Measurements from ENCODE around the gene LAMA4.

LAMA4 gene

DNA sequence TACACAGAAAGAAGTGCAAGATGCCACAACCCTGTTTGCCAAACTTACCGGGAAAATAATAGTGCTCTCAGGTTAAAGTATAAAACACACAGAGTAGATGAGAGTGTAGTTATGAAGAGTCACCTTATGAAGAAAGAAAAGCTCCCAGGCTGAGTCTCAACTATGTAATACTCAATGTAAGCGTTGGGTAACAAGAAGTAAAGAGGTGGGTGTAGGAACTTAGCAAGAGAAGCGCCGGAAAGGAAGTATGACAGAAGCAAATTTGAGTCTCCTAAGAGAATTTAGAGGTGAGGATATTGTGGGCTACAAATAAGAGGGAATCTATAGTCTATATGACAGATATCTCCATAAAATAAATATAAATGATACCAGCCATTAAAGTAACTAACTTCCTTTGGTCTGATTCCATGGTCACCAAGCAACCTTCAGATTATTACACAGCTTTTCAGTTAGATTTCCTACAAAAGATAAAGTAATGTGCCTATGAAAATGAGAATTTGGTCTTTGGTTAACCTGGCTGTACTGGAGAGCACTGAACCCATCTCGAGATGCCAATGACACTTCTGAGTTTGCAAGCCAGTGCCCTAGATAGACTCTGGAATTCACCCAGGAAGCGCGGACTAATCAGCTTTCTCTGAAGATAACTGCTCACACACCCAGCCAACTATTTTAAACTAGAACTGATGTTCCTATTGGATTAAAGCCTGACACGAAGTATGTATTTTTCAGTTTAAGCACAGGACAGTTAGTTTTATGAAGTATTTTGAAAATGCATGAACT is 168.9 kb downstream of the LAMA4 start:
- DNase-seq (ENCODE audit: low read depth in 3 of 3), result no peak

- DNase-seq (ENCODE audit: low read depth in 3 of 3), result no peak
Measured at GRCh38 chr6:112081569-112081968, 172.8 kb downstream of the LAMA4 start.

DNA sequence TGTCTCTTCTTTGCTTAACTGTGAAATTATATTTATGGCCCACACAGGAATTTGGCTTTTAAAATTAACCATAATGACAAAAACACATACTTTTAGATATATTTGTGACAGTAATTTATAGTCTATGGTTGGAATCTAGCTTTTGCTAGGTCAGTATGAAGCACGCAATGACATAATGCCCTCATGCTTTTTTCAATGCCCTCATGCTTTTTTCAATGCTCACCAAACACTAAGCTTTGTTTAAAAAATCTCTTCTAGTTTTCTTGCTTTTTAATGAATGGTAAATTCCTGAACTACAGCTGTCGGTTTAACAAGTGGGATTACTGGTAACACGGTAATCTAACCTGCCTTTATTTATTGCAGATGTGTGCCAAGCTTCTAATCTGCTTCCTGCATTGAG is 187.8 kb downstream of the LAMA4 start:
- DNase-seq (ENCODE audit: low read depth in 3 of 3), result no peak

GRCh38 chr6:112065426-112065986 is 188.9 kb downstream of the LAMA4 start:
- no peak for DNase-seq (ENCODE audit: low read depth in 3 of 3)

DNA sequence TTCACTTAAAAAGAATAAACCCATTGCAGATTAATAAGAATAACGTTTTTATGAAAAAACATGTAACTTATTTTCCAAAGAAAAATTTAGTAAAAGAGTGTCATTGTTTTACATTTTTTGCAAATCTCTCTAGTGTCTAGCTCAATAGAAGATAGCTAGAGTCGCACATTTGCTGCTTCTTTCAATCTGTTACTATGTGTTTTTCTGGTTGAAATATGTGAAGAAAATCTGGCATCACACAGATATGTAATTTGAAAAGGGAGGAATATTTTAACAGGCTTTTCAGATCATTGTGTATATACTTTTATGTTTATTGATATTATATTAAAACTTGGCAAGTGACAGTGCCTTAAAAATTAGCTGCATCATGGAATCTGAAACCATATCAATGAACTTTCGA is 191.4 kb downstream of the LAMA4 start:
- DNase-seq (ENCODE audit: low read depth in 3 of 3), result no peak

DNA sequence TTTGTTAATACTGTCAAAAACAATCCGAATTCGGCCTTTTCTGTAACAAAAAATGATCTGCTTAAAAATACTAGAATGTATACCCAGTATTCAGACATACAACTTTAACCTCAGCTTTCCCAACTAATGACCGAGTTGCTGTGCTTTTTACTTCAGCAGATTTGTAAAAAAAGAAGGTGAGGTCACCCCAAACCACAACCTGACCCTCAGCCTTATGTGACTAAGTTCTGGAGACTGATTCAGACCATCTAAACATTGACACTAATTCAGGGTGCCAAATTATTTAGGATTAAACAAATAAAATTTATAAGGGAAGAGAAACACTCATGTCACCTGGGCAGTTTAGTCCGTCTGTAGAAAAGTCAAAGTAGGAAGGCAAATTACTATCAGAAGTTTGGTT is 192.8 kb downstream of the LAMA4 start:
- no peak for DNase-seq (ENCODE audit: low read depth in 3 of 3)
